SK-N-DZ (cell line): ENCODE measurements around the gene ABCC1.

Experiments used
- DNase-seq: peaks from one replicate; pipeline ENCODE4 v3.0.0-alpha.2; 2015; ENCODE audit warnings: low spot score

The ABCC1 gene

GRCh38 chr16:15993128-15993527 is 43.7 kb downstream of the ABCC1 start:
- DNase-seq: no peak

DNA sequence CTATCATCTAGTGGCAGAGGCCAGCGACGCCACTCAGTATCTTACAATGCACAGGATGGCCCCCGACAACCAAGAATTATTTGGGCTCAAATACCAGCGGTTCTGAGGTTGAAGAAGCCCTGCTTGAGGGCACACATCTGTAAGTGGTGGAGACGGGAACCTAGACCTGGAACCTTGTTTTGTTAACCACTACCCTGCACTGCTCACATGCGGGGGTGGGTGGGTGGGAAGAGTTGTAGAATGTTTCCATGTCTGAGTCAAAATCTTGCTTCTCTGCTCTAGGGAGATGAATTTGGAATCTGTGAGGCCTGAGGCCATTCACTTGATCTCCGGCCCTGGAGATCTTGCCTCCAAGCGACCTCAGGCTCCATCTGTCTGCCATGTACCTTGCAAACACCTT is 44.1 kb downstream of the ABCC1 start:
- DNase-seq: no peak

DNA sequence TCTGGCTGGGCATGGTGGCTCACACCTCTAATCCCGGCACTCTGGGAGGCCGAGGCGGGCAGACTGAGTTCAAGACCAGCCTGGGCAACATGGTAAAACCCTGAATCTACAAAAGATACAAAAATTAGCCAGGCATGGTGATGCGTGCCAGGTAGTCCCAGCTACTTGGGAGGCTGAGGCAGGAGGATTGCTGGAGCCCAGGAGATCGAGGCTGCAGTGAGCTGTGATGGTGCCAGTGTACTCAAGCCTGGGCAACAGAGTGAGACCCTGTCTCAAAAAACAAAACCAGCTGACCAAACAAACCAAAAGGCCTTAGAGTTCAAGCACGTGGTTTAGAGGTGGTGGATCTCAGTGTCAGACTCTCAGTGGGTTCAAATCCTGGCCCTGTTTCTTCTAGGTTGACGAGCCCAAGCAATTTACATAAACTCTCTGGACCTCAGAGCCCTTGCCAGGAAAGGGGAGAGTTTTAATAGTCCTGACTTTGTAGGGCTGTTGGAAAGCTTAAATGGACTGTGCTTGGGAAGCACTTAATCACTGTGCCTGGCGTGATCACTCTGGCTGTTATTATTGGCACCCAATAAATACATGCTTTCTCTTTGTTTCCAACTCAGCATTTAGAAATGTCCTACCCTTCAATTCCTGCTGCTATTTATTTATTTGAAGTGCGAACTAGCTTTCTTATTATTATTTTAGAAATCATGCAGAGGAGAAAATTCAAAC is 44.7 kb downstream of the ABCC1 start:
- no peak for DNase-seq

- DNase-seq: no peak
Observed at GRCh38 chr16:15996432-15997109, 47.2 kb downstream of the ABCC1 start.

DNA sequence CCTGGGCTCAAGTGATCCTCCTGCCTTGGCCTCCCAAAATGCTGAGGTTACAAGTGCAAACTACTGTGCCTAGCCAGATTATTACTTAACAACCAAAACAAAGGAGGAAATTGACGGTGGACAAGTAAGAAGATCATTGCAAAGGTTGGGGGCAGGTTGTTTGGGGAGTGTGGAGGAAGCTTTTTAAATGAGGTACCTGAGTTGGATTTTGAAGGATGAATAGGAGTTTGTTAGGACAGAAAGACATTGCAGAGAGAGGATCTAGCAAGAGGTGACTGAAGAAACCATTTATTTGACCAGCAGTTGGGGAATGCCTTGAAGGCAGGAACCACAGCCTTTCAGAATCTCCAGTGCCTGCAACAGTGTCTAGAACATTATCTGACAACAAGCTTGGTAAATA is 51.3 kb downstream of the ABCC1 start:
- DNase-seq: no peak

DNA sequence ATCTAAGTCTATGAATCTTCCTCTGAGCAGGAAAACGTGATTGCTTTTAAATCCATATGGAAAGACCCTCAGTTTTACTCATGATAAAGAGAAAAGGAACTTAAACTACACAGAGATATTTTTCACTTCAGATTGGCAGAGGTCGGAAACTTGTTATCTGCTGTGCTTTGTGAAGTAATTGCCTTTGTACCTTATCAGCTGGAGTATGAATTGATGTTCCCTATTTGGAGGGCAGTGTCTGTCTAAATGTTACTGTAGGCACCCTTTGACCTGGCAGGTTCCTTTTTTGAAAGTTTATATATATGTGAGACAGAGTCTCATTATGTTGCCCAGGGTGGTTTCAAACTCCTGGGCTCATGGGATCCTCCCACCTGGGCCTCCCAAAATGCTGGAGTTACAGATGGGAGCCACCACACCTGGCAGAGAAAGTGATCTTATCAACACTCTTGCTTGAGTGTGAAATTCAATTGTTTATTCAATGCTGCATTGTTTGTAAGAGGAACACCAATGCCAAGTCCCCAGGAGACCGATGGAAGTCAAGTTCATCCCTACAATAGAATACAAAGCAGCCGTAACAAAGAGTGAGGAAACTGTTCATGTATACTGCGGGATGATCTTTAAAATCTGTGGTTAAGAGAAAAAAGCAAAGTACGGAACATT is 52.3 kb downstream of the ABCC1 start:
- DNase-seq: no peak

- no peak for DNase-seq
Observed at GRCh38 chr16:16003719-16004313, 54.4 kb downstream of the ABCC1 start.

GRCh38 chr16:16004314-16004749 is 54.9 kb downstream of the ABCC1 start:
- DNase-seq: no peak

GRCh38 chr16:16005721-16006120 is 56.3 kb downstream of the ABCC1 start:
- DNase-seq: no peak

GRCh38 chr16:16006650-16007049 is 57.2 kb downstream of the ABCC1 start:
- DNase-seq: no peak

GRCh38 chr16:16007743-16008111 is 58.3 kb downstream of the ABCC1 start:
- no peak for DNase-seq

- no peak for DNase-seq
Observed at GRCh38 chr16:16008666-16009065, 59.2 kb downstream of the ABCC1 start.

DNA sequence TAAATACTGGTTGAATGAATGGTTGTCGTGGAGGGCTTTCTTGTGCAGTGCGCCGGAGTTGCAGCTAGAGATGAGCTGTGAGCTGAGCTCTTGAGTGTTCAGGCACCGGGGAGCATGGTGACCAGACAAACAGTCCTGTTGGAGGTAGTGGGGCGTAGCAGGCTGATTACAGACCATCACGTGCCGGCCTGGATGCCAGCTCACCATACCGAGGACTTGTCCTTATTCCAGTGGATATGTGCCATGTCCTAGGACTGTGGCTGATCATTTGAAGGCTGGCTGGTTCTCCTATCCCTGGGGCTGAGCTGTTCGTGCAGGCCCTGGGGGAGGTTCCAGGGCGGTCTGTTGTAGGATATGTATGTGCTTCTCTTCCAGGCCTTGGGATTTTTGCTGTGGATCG is 60.0 kb downstream of the ABCC1 start:
- no peak for DNase-seq

GRCh38 chr16:16010194-16010593 is 60.8 kb downstream of the ABCC1 start:
- DNase-seq: no peak

- no peak for DNase-seq
Observed at GRCh38 chr16:16012144-16012543, 62.7 kb downstream of the ABCC1 start.

GRCh38 chr16:16013812-16014211 is 64.4 kb downstream of the ABCC1 start:
- DNase-seq: no peak

- DNase-seq: no peak
Observed at GRCh38 chr16:16014329-16015224, 65.2 kb downstream of the ABCC1 start.

DNA sequence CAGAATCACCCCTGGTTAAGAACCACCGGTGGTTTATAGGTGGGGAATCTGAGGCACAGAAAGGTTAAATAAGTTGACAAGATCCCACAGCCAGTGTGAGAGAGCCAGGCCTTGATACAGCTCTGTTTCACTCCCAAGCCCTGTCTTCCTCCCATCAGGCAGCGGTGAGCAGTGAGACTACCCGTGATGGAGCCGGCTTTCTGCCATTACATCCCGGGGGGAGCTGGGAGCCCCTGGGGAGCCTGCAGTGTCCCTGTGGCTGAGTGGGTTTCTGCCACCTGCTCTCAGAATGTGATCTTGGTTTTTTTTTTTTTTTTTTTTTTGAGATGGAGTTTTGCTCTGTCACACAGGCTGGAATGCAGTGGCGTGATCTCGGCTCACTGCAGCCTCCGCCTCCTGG is 66.4 kb downstream of the ABCC1 start:
- no peak for DNase-seq

GRCh38 chr16:16016388-16016964 is 67.1 kb downstream of the ABCC1 start:
- no peak for DNase-seq

- no peak for DNase-seq
Observed at GRCh38 chr16:16017812-16018211, 68.4 kb downstream of the ABCC1 start.

GRCh38 chr16:16018705-16019104 is 69.3 kb downstream of the ABCC1 start:
- DNase-seq: no peak
